GM21423 (cell line): ENCODE results near the gene OR1F1.
"Not testable (repeated sequence)": the region's sequence is repeated elsewhere in the genome, so short reads cannot be mapped to it uniquely, and the experiment has no call there.

Source experiments
- ATAC-seq: cut with Tn5 transposase; IDR thresholded peaks from one replicate; pipeline ENCODE4 v1.9.1; 2021; ENCODE audit warnings: mild to moderate bottlenecking, moderate library complexity; ENCODE audit not compliant: unreplicated experiment

Gene OR1F1

GRCh38 chr16:3173892-3174617 lies 13.9 kb upstream of the OR1F1 start:
- ATAC-seq: no peak

- ATAC-seq: no peak
These were observed 13.3 kb upstream of the OR1F1 start for GRCh38 chr16:3174618-3175148.

- no peak for ATAC-seq
These were observed 12.6 kb upstream of the OR1F1 start for GRCh38 chr16:3175157-3176093.

- ATAC-seq: no peak
These were observed 8.4 kb upstream of the OR1F1 start for GRCh38 chr16:3179651-3180050.

- ATAC-seq: no peak
These were observed 7.5 kb upstream of the OR1F1 start for GRCh38 chr16:3180445-3180878.

- ATAC-seq: not testable (repeated sequence)
These were observed 5.8 kb upstream of the OR1F1 start for GRCh38 chr16:3182293-3182607.

- no peak for ATAC-seq
These were observed 5.2 kb upstream of the OR1F1 start for GRCh38 chr16:3182608-3183444.

- ATAC-seq: no peak
These were observed 4.4 kb upstream of the OR1F1 start for GRCh38 chr16:3183445-3184139.

GRCh38 chr16:3186946-3187690 lies 886 bp upstream of the OR1F1 start:
- ATAC-seq: no peak

- ATAC-seq: no peak
These were observed 596 bp downstream of the OR1F1 start for GRCh38 chr16:3188675-3188924.

- ATAC-seq: no peak
These were observed 1.2 kb downstream of the OR1F1 start for GRCh38 chr16:3188925-3189825.

- no peak for ATAC-seq
These were observed 1.9 kb downstream of the OR1F1 start for GRCh38 chr16:3189869-3190268.

- no peak for ATAC-seq
These were observed 2.9 kb downstream of the OR1F1 start for GRCh38 chr16:3190949-3191353.

- no peak for ATAC-seq
These were observed 4.5 kb downstream of the OR1F1 start for GRCh38 chr16:3192476-3193019.

GRCh38 chr16:3193221-3194212 lies 5.5 kb downstream of the OR1F1 start:
- no peak for ATAC-seq

- no peak for ATAC-seq
These were observed 6.8 kb downstream of the OR1F1 start for GRCh38 chr16:3194792-3195191.

GRCh38 chr16:3195975-3196374 lies 8.0 kb downstream of the OR1F1 start:
- ATAC-seq: no peak
